IMR-90 (cell line): ENCODE results near the gene ENPP6. TPM values are rescaled to one million over a fixed set of nuclear protein-coding genes. Genes with fewer than 3 reads are reported as not detected.

Experiments
- ATAC-seq: fragments of 200-7000 bp; cut with Tn5 transposase; 2 replicates; pipeline ENCODE4 v1.9.1; 2020; ENCODE audit warnings: low read depth, mild to moderate bottlenecking, moderate library complexity
- BruUV-seq: library from RNA; stranded (reverse); fragments of 400-500 nt; replicated peaks from 2 replicates; lab custom pipeline; 2021; lab: Mats Ljungman, UMichigan
- CTCF ChIA-PET: fragments of 300-600 bp; formaldehyde crosslinking; extraction: SDS; loops from one replicate; lab custom pipeline; 2021; ENCODE audit warnings: antibody characterized with exemption; lab: Yijun Ruan, JAX
- POLR2A ChIA-PET: fragments of 300-600 bp; sonication (Branson Sonifier 250); formaldehyde crosslinking; loops from one replicate; lab custom pipeline; 2022; ENCODE audit warnings: antibody characterized with exemption; ENCODE audit not compliant: unreplicated experiment; lab: Charles Lee
- DNase-seq: peaks from one replicate; pipeline ENCODE4 v3.0.0; 2013
- H2AFZ ChIP-seq: replicated peaks from 2 replicates; pipeline ENCODE3; 2013; ENCODE audit warnings: low read length, mild to moderate bottlenecking; ENCODE audit not compliant: poor library complexity
- H2AK5ac ChIP-seq: 2 replicates; pipeline ENCODE4 v1.6.1; 2013; ENCODE audit warnings: low read depth, low read length, inconsistent platforms
- H2AK9ac ChIP-seq: replicated peaks from 2 replicates; pipeline ENCODE3; 2013; ENCODE audit warnings: mild to moderate bottlenecking, low read depth, low read length, moderate library complexity; ENCODE audit not compliant: poor library complexity
- H2BK120ac ChIP-seq: 2 replicates; pipeline ENCODE4 v1.6.1; 2013; ENCODE audit warnings: low read depth, low read length, inconsistent platforms
- H2BK15ac ChIP-seq: 3 replicates; pipeline ENCODE4 v1.6.1; 2013; ENCODE audit warnings: low read depth, low read length, inconsistent platforms
- H2BK20ac ChIP-seq: 2 replicates; pipeline ENCODE4 v1.6.1; 2013; ENCODE audit warnings: low read depth, mild to moderate bottlenecking, inconsistent platforms, low read length, moderate library complexity
- H2BK5ac ChIP-seq: 2 replicates; pipeline ENCODE4 v1.6.1; 2013; ENCODE audit warnings: mild to moderate bottlenecking, low read depth, low read length, inconsistent platforms; ENCODE audit not compliant: poor library complexity, severe bottlenecking
- H3K14ac ChIP-seq: replicated peaks from 2 replicates; pipeline ENCODE4 v1.6.1; 2013; ENCODE audit warnings: low read depth, low read length, inconsistent platforms
- H3K18ac ChIP-seq: 2 replicates; pipeline ENCODE4 v1.6.1; 2013; ENCODE audit warnings: low read depth, low read length, control low read depth
- H3K23ac ChIP-seq: 2 replicates; pipeline ENCODE4 v1.6.1; 2013; ENCODE audit warnings: low read depth, low read length, inconsistent platforms
- H3K27ac ChIP-seq: 2 replicates; pipeline ENCODE4 v1.5.1; 2013; ENCODE audit warnings: mild to moderate bottlenecking, control low read depth, low read length; ENCODE audit not compliant: insufficient read depth
- H3K27me3 ChIP-seq: 2 replicates; pipeline ENCODE4 v1.6.1; 2013; ENCODE audit warnings: low read length; ENCODE audit not compliant: control insufficient read depth, insufficient read depth
- H3K36me3 ChIP-seq: 2 replicates; pipeline ENCODE4 v1.6.1; 2013; ENCODE audit warnings: low read length, mixed read lengths; ENCODE audit not compliant: control insufficient read depth, insufficient read depth
- H3K4ac ChIP-seq: 2 replicates; pipeline ENCODE4 v1.6.1; 2013; ENCODE audit warnings: low read depth, low read length, inconsistent platforms
- H3K4me1 ChIP-seq: 2 replicates; pipeline ENCODE4 v1.6.1; 2013; ENCODE audit warnings: low read length, mixed read lengths; ENCODE audit not compliant: control insufficient read depth, insufficient read depth
- H3K4me2 ChIP-seq: 2 replicates; pipeline ENCODE4 v1.6.1; 2013; ENCODE audit warnings: low read depth, mild to moderate bottlenecking, control low read depth, low read length, moderate library complexity
- H3K4me3 ChIP-seq: 2 replicates; pipeline ENCODE4 v1.5.1; 2013; ENCODE audit warnings: low read depth, mild to moderate bottlenecking, control low read depth, low read length, moderate library complexity; ENCODE audit not compliant: insufficient read depth
- H3K56ac ChIP-seq: 2 replicates; pipeline ENCODE4 v1.6.1; 2013; ENCODE audit warnings: low read length, inconsistent platforms; ENCODE audit not compliant: insufficient read depth; ENCODE audit errors: extremely low read depth
- H3K79me1 ChIP-seq, 2 experiments: 2 replicates each; pipeline ENCODE4 v1.6.1; 2013; ENCODE audit warnings: low read length in 2 of 2, inconsistent platforms in 1 of 2, low read depth in 1 of 2
- H3K9ac ChIP-seq: 2 replicates; pipeline ENCODE4 v1.6.1; 2013; ENCODE audit warnings: low read depth, low read length, control low read depth
- H3K9me1 ChIP-seq: 2 replicates; pipeline ENCODE4 v1.6.1; 2013; ENCODE audit warnings: low read length, inconsistent platforms; ENCODE audit not compliant: insufficient read depth
- H3K9me3 ChIP-seq: 2 replicates; pipeline ENCODE4 v1.6.1; 2013; ENCODE audit warnings: low read length; ENCODE audit not compliant: control insufficient read depth, insufficient read depth
- H4K20me1 ChIP-seq: 2 replicates; pipeline ENCODE4 v1.6.1; 2013; ENCODE audit warnings: low read length, inconsistent platforms; ENCODE audit not compliant: insufficient read depth
- H4K5ac ChIP-seq: 2 replicates; pipeline ENCODE4 v1.6.1; 2013; ENCODE audit warnings: mild to moderate bottlenecking, low read depth, low read length, control low read depth
- H4K8ac ChIP-seq, 2 experiments: 2 replicates each; pipeline ENCODE4 v1.6.1; 2013; ENCODE audit warnings: low read depth in 2 of 2, low read length in 2 of 2, control low read depth in 1 of 2, inconsistent platforms in 1 of 2
- H4K91ac ChIP-seq: 2 replicates; pipeline ENCODE4 v1.6.1; 2013; ENCODE audit warnings: low read depth, low read length, inconsistent platforms; ENCODE audit not compliant: insufficient read depth
- CEBPB ChIP-seq: IDR thresholded peaks from 2 replicates; pipeline ENCODE4 v1.6.1; 2012; ENCODE audit warnings: low read depth, low read length, improper control_type of control experiment
- CHD1 ChIP-seq: IDR thresholded peaks from 2 replicates; pipeline ENCODE4 v1.6.1; 2012; ENCODE audit warnings: low read depth, low read length, improper control_type of control experiment
- ELK1 ChIP-seq: fragments of 150-350 bp; IDR thresholded peaks from 2 replicates; pipeline ENCODE4 v1.6.1; 2016; ENCODE audit warnings: low read depth, mild to moderate bottlenecking, low read length, moderate library complexity, borderline replicate concordance
- FOS ChIP-seq: fragments of 150-350 bp; IDR thresholded peaks from 2 replicates; pipeline ENCODE4 v1.6.1; 2016; ENCODE audit warnings: low read depth, low read length
- MAFK ChIP-seq: IDR thresholded peaks from 2 replicates; pipeline ENCODE4 v1.6.1; 2012; ENCODE audit warnings: low read depth, low read length, improper control_type of control experiment
- POLR2A ChIP-seq: IDR thresholded peaks from 2 replicates; pipeline ENCODE4 v1.6.1; 2012; ENCODE audit warnings: mild to moderate bottlenecking, low read depth, low read length
- RFX5 ChIP-seq: IDR thresholded peaks from 2 replicates; pipeline ENCODE4 v1.8.0; 2012; ENCODE audit warnings: low read depth, mild to moderate bottlenecking, low read length, moderate library complexity
- SMC3 ChIP-seq: fragments of 150-350 bp; IDR thresholded peaks from 2 replicates; pipeline ENCODE4 v1.6.1; 2016; ENCODE audit warnings: low read depth, mild to moderate bottlenecking, antibody characterized with exemption, low read length, moderate library complexity
- WGBS, 2 experiments: methylation state at CpG; one replicate each; pipeline versions ENCODE4 v1.1.5 to v1.1.7; 2013; ENCODE audit warnings: missing lambda C conversion rate in 2 of 2; ENCODE audit not compliant: insufficient read length in 1 of 2; ENCODE audit errors: extremely low coverage in 2 of 2; 5-methylcytosine and 5-hydroxymethylcytosine counted together
- dilution Hi-C: fragments of 300-500 bp; cut with HindIII; formaldehyde crosslinking; loops from one replicate; pipeline ENCODE4 v1.14.3; 2018; ENCODE audit warnings: low sequenced_read_pairs; ENCODE audit not compliant: unreplicated experiment
- in situ Hi-C: fragments of 300-500 bp; cut with MboI; formaldehyde crosslinking; loops from 3 replicates; pipeline ENCODE4 v1.14.3; 2019; ENCODE audit warnings: low sequenced_read_pairs, inconsistent platforms, mixed read lengths
- intact Hi-C: fragments of 100-400 bp; cut with micrococcal nuclease; formaldehyde crosslinking; loops from 2 replicates; pipeline ENCODE4 v1.10.0; 2022
- polyA plus RNA-seq, 3 experiments: library from polyadenylated mRNA; depleted of rRNA; stranded (reverse); fragments of >200 nt; gene quantifications; 2 replicates each; pipeline ENCODE4 v1.2.3, GENCODE V29; 2012; ENCODE audit warnings: low replicate concordance in 1 of 3
- total RNA-seq: library from RNA; depleted of rRNA; stranded (reverse); fragments of >200 nt; gene quantifications from 2 replicates; pipeline ENCODE4 v1.2.3, GENCODE V29; 2012

Gene ENPP6
- total and polyA plus RNA-seq, 2 of the 4 experiments (the other 2 are of a cell fraction) = not detected

DNA sequence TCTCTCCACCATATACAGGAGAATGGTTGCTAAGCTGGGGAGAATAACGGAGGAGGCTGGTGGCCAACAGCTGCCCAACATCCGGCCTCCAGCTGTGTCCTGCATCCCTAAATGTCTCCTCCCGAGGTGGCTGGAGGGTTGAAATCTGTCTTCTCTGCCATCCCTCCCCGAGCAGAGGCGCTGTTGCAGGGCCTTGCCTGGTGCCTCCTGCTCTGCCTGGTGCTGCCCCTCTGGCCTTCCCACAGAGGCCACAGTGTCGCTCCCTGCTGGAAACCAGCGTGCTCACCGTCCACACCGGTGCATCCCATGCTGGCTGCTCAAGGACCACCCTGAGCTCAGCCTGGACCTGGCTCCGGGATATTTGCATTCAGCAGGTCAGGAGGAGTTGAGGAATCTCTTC lies 115.2 kb downstream of the ENPP6 start:
- ChIA-PET POLR2A (no interaction called here), CTCF (no interaction called here)
- H2AK9ac ChIP-seq = no peak overlapping the region
- H3K27me3 ChIP-seq = peaks cover 2% of the 10 kb centered on the region; the same call in 1 of the 2 replicates
- no peak overlapping the region for H3K4me3 ChIP-seq
- H2AFZ ChIP-seq = no peak overlapping the region
- ATAC-seq = no peak
- H3K27ac ChIP-seq = no peak overlapping the region
- H3K56ac ChIP-seq = no peak overlapping the region
- H4K91ac ChIP-seq = no peak overlapping the region
- no peak overlapping the region for H2BK20ac ChIP-seq
- no peak overlapping the region for H3K4ac ChIP-seq
- no peak overlapping the region for H4K8ac ChIP-seq
- no peak overlapping the region for H2BK15ac ChIP-seq
- no peaks in the 10 kb centered on the region for H4K20me1 ChIP-seq
- no peaks in the 10 kb centered on the region for H3K79me1 ChIP-seq
- no peak overlapping the region for H3K23ac ChIP-seq
- no peak overlapping the region for H4K5ac ChIP-seq
- TF ChIP-seq RFX5 = no peak
- TF ChIP-seq ELK1 = no peak
- no peak for TF ChIP-seq FOS
- TF ChIP-seq CEBPB = no peak
- TF ChIP-seq MAFK = no peak
- no peak for TF ChIP-seq POLR2A
- no peak for TF ChIP-seq CHD1
- no peak for TF ChIP-seq SMC3
- no peak overlapping the region for H3K14ac ChIP-seq
- dilution Hi-C loops (no loop called here), in situ Hi-C loops (no loop called here), intact Hi-C loops (no loop called here)
- H3K18ac ChIP-seq = no peak overlapping the region
- no peak overlapping the region for H3K9ac ChIP-seq
- H3K4me1 ChIP-seq = peaks cover 7% of the 10 kb centered on the region; the same call in 1 of the 2 replicates
- no peaks in the 10 kb centered on the region for H3K36me3 ChIP-seq
- H2BK5ac ChIP-seq = no peak overlapping the region
- H2AK5ac ChIP-seq = no peak overlapping the region
- no peaks in the 10 kb centered on the region; the same call in 1 of the 2 replicates for H3K9me3 ChIP-seq
- BruUV-seq = no TSS peak
- DNase-seq = no peak
- 0 out of 2 replicates have a peak, but pooled peaks cover 5% of the 10 kb centered on the region for H3K9me1 ChIP-seq
- no peak overlapping the region for H3K4me2 ChIP-seq
- WGBS, 2 experiments = 81% methylated on average over 6 of the region's 10 CpGs; no CpG with 5 or more reads in 1 of the 2 experiments
- H2BK120ac ChIP-seq = no peak overlapping the region
